ENCODE measurements around the gene DNLZ.

The DNLZ gene

GRCh38 chr9:136314944-136315343, 48.6 kb downstream of the DNLZ start:
- H3K27ac ChIP-seq, result no peak overlapping the region
- H3K4me3 ChIP-seq, result no peak overlapping the region
- no peak for TF ChIP-seq CTCF (IDR thresholded peaks at IDR 0.05)
- H3K4me1 ChIP-seq, result no peaks in the 10 kb centered on the region
- DNase-seq, result no peak
- peaks cover 0 to 29% of the 10 kb centered on the region in 2 donors for H3K27me3 ChIP-seq
- no peaks in the 10 kb centered on the region for H3K36me3 ChIP-seq
- peaks cover 0 to 11% (median 6%) of the 10 kb centered on the region in 3 donors for H3K9me3 ChIP-seq
- intact Hi-C loops (cut with DNase I; ENCODE audit: low total_unique reads), result no loop called here

- peaks cover 0 to 38% of the 10 kb centered on the region in 2 donors for H3K27me3 ChIP-seq
- no peaks in the 10 kb centered on the region for H3K36me3 ChIP-seq
- no peak overlapping the region for H3K27ac ChIP-seq
- H3K4me3 ChIP-seq, result no peak overlapping the region
- H3K9me3 ChIP-seq, result peaks cover 0 to 11% (median 6%) of the 10 kb centered on the region in 3 donors
- no peak for DNase-seq
- intact Hi-C loops (cut with DNase I; ENCODE audit: low total_unique reads), result no loop called here
- no peaks in the 10 kb centered on the region for H3K4me1 ChIP-seq
- no peak for TF ChIP-seq CTCF (IDR thresholded peaks at IDR 0.05)
Observed at GRCh38 chr9:136314056-136314416, 49.5 kb downstream of the DNLZ start.

DNA sequence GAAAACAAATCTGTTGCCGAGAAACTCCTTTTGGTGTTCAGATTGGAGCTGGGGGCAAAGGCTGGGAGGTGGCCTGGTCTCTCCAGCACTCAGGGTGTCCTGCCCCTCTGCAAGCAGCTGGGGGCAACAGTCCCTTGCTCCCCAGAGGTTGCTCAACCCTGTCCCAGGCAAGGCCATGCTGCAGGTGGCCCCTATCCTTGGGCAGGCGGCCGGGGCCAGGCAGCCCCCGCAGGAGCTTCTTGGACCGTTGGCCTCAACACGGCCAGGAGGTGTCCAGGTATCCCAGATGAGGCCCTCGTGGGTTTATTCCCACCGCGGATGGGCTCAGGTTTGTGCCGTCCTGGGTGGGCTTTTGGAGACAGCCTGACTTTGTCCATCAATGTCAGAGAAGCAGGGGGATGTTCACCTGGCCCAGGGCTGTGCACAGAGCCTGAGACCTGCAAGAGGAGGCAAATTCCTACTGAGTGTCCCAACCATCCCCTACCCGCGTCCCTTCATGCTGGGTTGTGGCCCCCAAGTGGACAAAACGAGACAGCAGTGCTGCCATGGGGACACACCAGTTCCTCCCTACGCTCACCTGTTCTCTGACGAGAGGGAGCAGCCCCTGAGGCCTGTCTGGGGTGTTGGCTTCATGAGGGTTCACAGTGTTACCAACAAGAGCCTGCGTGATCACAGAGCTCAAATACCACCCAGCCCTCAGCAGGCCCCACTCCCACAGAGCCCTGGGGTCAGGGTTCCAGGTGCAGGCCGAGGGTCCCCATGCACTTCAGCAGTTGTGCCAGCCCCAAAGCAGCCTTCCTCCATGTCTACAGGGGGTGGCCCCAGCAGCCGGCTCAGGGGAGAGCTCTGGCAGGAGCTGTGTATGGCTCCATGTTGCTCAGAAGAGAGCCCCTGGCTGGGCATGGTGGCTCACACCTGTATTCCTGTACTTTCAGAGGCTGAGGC, 50.2 kb downstream of the DNLZ start:
- intact Hi-C loops (cut with DNase I; ENCODE audit: low total_unique reads), result no loop called here
- Histone ChIP-seq H3K9me3 (peaks cover 0 to 11% (median 6%) of the 10 kb centered on the region in 3 donors), H3K4me1 (no peaks in the 10 kb centered on the region), H3K36me3 (no peaks in the 10 kb centered on the region), H3K27me3 (peaks cover 0 to 42% of the 10 kb centered on the region in 2 donors), H3K4me3 (no peak overlapping the region), H3K27ac (no peak overlapping the region)
- TF ChIP-seq CTCF (IDR thresholded peaks at IDR 0.05), result no peak
- no peak for DNase-seq

DNA sequence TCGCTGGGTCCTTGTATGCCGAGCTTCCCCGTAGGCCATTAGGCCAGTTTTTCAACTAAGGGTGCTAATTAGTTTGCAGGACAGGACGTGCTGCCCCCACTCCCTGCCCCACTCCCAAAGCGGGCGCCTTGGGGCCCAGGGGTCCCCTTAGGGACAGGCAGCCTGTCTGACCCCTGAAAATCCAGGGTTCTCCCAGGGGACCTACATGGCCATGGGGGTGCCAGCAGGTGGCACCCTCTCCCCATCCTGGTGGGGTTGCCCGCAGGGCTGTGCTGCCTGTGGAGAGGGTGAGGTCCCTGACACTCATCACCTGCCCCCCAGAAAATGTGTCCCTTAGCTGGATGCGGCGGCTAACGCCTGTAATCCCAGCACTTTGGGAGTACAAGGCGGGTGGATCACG, 51.1 kb downstream of the DNLZ start:
- peaks cover 0 to 11% (median 6%) of the 10 kb centered on the region in 3 donors for H3K9me3 ChIP-seq
- no peaks in the 10 kb centered on the region for H3K36me3 ChIP-seq
- H3K27ac ChIP-seq, result no peak overlapping the region
- no peaks in the 10 kb centered on the region for H3K4me1 ChIP-seq
- intact Hi-C loops (cut with DNase I; ENCODE audit: low total_unique reads), result no loop called here
- peak; percentile 35 to 44 for TF ChIP-seq CTCF (IDR thresholded peaks at IDR 0.05)
- H3K4me3 ChIP-seq, result no peak overlapping the region
- H3K27me3 ChIP-seq, result peaks cover 0 to 49% of the 10 kb centered on the region in 2 donors
- no peak for DNase-seq

- TF ChIP-seq CTCF (IDR thresholded peaks at IDR 0.05), result no peak
- Histone ChIP-seq H3K4me3 (no peak overlapping the region), H3K4me1 (no peaks in the 10 kb centered on the region), H3K36me3 (no peaks in the 10 kb centered on the region), H3K27me3 (peaks cover 0 to 53% of the 10 kb centered on the region in 2 donors), H3K9me3 (peaks cover 0 to 11% (median 6%) of the 10 kb centered on the region in 3 donors), H3K27ac (no peak overlapping the region)
- no peak for DNase-seq
- intact Hi-C loops (cut with DNase I; ENCODE audit: low total_unique reads), result no loop called here
Observed at GRCh38 chr9:136312009-136312375, 51.6 kb downstream of the DNLZ start.

Data from tibial artery (tissue), 4 donors.